K562 (cell line): ENCODE data around the gene PPIE. TPM values are rescaled to one million over a fixed set of nuclear protein-coding genes. Genes with fewer than 3 reads are reported as not detected.
A peak's percentile ranks its signal among the peaks of the same experiment; 100 is the strongest.

Source experiments
- BCOR ChIP-seq: fragments of 450-650 bp; IDR thresholded peaks from 2 replicates; pipeline ENCODE4 v1.6.1; 2016
- BRD9 ChIP-seq: fragments of 450-650 bp; IDR thresholded peaks from 2 replicates; pipeline ENCODE4 v1.6.1; 2018; ENCODE audit warnings: low read depth; ENCODE audit not compliant: partially characterized antibody
- CBX8 ChIP-seq: fragments of 200-600 bp; sonication (generic); IDR thresholded peaks from 2 replicates; pipeline ENCODE4 v1.6.1; 2012; ENCODE audit warnings: borderline replicate concordance, mixed run types, low read depth, mild to moderate bottlenecking, moderate library complexity, mixed read lengths, low read length, control low read depth, inconsistent platforms; ENCODE audit not compliant: poor library complexity, severe bottlenecking; ENCODE audit errors: extremely low read depth
- CCNT2 ChIP-seq: IDR thresholded peaks from 2 replicates; pipeline ENCODE4 v1.6.1; 2011; ENCODE audit warnings: borderline replicate concordance, low read depth, mild to moderate bottlenecking, moderate library complexity, mixed read lengths, low read length; ENCODE audit not compliant: insufficient read length; ENCODE audit errors: extremely low read depth
- CEBPG ChIP-seq, 3 experiments: fragments of 200-800 bp in 1 of 3; sonication (Bioruptor generic) in 1 of 3; sonication (generic) in 1 of 3; formaldehyde crosslinking in 1 of 3; IDR thresholded peaks in 2 of 3; conservative IDR thresholded peaks in 1 of 3; 2 replicates each; pipeline versions ENCODE4 v1.6.1 to v1.8.0; 2016 to 2022; ENCODE audit warnings: missing compliant biosample characterization in 2 of 3, missing genetic modification characterization in 2 of 3, mild to moderate bottlenecking in 1 of 3, missing genetic modification reagents in 1 of 3
- FOSL1 ChIP-seq: fragments of 200-800 bp; sonication (Bioruptor generic); conservative IDR thresholded peaks from 2 replicates; pipeline ENCODE4 v1.6.1; 2016; ENCODE audit warnings: missing genetic modification characterization, missing compliant biosample characterization
- MCM2 ChIP-seq: fragments of 450-650 bp; IDR thresholded peaks from 2 replicates; pipeline ENCODE4 v1.6.1; 2017; ENCODE audit warnings: low read depth, mild to moderate bottlenecking
- POU5F1 ChIP-seq: fragments of 150-350 bp; IDR thresholded peaks from 2 replicates; pipeline ENCODE4 v1.6.1; 2014; ENCODE audit warnings: borderline replicate concordance, low read length, low read depth, mild to moderate bottlenecking; ENCODE audit not compliant: partially characterized antibody
- PYGO2 ChIP-seq: fragments of 450-650 bp; IDR thresholded peaks from 2 replicates; pipeline ENCODE4 v1.6.1; 2016; ENCODE audit warnings: mild to moderate bottlenecking, missing genetic modification characterization, moderate library complexity, missing compliant biosample characterization
- RBM39 ChIP-seq: fragments of 200-400 bp; formaldehyde crosslinking; optimal IDR thresholded peaks from 2 replicates; pipeline ENCODE3; 2018; ENCODE audit warnings: low read depth, low read length
- RFX7 ChIP-seq: fragments of 250-450 bp; sonication (Bioruptor Pico); IDR thresholded peaks from 2 replicates; pipeline ENCODE4 v1.5.1; 2021; ENCODE audit warnings: mild to moderate bottlenecking
- TEAD2 ChIP-seq: fragments of 450-650 bp; IDR thresholded peaks from 2 replicates; pipeline ENCODE4 v1.6.1; 2016; ENCODE audit warnings: missing genetic modification characterization, control low read depth, missing compliant biosample characterization
- XRCC5 ChIP-seq: fragments of 200-400 bp; formaldehyde crosslinking; IDR thresholded peaks from 2 replicates; pipeline ENCODE4 v1.6.1; 2017; ENCODE audit warnings: low read depth, mild to moderate bottlenecking, low read length
- ZMIZ1 ChIP-seq, 2 experiments: fragments of 150-350 bp in 1 of 2; IDR thresholded peaks; 2 replicates each; pipeline ENCODE4 v1.6.1; 2012 to 2016; ENCODE audit warnings: low read depth in 2 of 2, low read length in 2 of 2, mild to moderate bottlenecking in 1 of 2, moderate library complexity in 1 of 2
- ZSCAN29 ChIP-seq: fragments of 450-650 bp; IDR thresholded peaks from 2 replicates; pipeline ENCODE4 v1.6.1; 2017
- polyA plus RNA-seq, 8 experiments: library from polyadenylated mRNA; depleted of rRNA in 4 of 8; stranded (reverse) in 5 of 8; unstranded in 3 of 8; fragments of >200 nt; fragmentation: Nextera tagmentation in 2 of 8; fragmentation: Illumina TruSeq in 1 of 8; extraction: Ambion mirVana in 2 of 8; extraction: Trizol in 1 of 8; gene quantifications; 2 replicates each; pipeline versions ENCODE4 v1.2.1 to v1.2.3, GENCODE V29; 2011 to 2014; ENCODE audit warnings: inconsistent platforms in 1 of 8, missing spikeins in 1 of 8
- total RNA-seq, 7 experiments: library from RNA; depleted of rRNA in 6 of 7; stranded (reverse); fragments of >200 nt in 6 of 7; fragmentation: Illumina TruSeq in 2 of 7; extraction: Trizol in 2 of 7; gene quantifications; 2 replicates each; pipeline versions ENCODE4 v1.2.1 to v1.2.3, GENCODE V29; 2011 to 2021; ENCODE audit warnings: low replicate concordance in 1 of 7
- TF ChIP-seq, protein P1 (sequence below): IDR thresholded peaks from 2 replicates; pipeline ENCODE4 v1.6.1; 2014; ENCODE audit warnings: antibody characterized with exemption
- TF ChIP-seq, protein P2 (sequence below): fragments of 450-650 bp; formaldehyde crosslinking; IDR thresholded peaks from 2 replicates; pipeline ENCODE4 v1.4.0; 2020; ENCODE audit warnings: mild to moderate bottlenecking, moderate library complexity

The PPIE gene
- total and polyA plus RNA-seq, 9 of the 15 experiments (the other 6 are each of a cell fraction or from before 2014, with no cell fraction given) = 75.4 to 444 (median 131) TPM

GRCh38 chr1:39711104-39711965, 27.3 kb upstream of the PPIE start (continued):
- TF ChIP-seq ZMIZ1 (IDR thresholded peaks at IDR 0.05; ENCODE audit: low read depth in 2 of 2, low read length in 2 of 2) (peak in 1 of 2 experiments; percentile 89; a peak in 2 of 4 replicates), POU5F1 (no peak), MCM2 (no peak), XRCC5 (peak; percentile 73; the same call in 1 of the 2 replicates), FOSL1 (peak; percentile 94), ZSCAN29 (peak; percentile 64; the same call in 1 of the 2 replicates), CEBPG (CRISPR knock-in tag; IDR thresholded peaks at IDR 0.05) (0 out of 2 replicates have a peak, but pooled peaks have one; percentile 13), CEBPG (tag; conservative IDR thresholded peaks at IDR 0.05 in 1 of 2, IDR thresholded peaks at IDR 0.05 in 1 of 2) (no peak), BCOR (peak; percentile 80), BRD9 (peak; percentile 44), RBM39 (no peak), PYGO2 (tag) (no peak), RFX7 (no peak), CCNT2 (peak; percentile 53), TEAD2 (tag) (peak; percentile 52; the same call in 1 of the 2 replicates), CBX8 (no peak)
- TF ChIP-seq, protein P1, sequence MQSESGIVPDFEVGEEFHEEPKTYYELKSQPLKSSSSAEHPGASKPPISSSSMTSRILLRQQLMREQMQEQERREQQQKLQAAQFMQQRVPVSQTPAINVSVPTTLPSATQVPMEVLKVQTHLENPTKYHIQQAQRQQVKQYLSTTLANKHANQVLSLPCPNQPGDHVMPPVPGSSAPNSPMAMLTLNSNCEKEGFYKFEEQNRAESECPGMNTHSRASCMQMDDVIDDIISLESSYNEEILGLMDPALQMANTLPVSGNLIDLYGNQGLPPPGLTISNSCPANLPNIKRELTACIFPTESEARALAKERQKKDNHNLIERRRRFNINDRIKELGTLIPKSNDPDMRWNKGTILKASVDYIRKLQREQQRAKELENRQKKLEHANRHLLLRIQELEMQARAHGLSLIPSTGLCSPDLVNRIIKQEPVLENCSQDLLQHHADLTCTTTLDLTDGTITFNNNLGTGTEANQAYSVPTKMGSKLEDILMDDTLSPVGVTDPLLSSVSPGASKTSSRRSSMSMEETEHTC = no peak; the same call in 1 of the 2 replicates
- TF ChIP-seq, protein P2, sequence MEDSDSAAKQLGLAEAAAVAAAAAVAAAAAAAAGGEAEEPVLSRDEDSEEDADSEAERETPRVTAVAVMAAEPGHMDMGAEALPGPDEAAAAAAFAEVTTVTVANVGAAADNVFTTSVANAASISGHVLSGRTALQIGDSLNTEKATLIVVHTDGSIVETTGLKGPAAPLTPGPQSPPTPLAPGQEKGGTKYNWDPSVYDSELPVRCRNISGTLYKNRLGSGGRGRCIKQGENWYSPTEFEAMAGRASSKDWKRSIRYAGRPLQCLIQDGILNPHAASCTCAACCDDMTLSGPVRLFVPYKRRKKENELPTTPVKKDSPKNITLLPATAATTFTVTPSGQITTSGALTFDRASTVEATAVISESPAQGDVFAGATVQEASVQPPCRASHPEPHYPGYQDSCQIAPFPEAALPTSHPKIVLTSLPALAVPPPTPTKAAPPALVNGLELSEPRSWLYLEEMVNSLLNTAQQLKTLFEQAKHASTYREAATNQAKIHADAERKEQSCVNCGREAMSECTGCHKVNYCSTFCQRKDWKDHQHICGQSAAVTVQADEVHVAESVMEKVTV (CRISPR knock-in tag) = 0 out of 2 replicates have a peak, but pooled peaks have one; percentile 14
